T-helper 1 cell (primary cell): Measurements from ENCODE around the gene TGM6.

ENCODE experiments used
- DNase-seq, 5 donors: peaks; one replicate each; pipeline ENCODE4 v3.0.0-alpha.2; 2012 to 2020

The TGM6 gene

GRCh38 chr20:2459981-2460751, 79.5 kb downstream of the TGM6 start:
- no peak for DNase-seq

GRCh38 chr20:2460752-2461424, 80.2 kb downstream of the TGM6 start:
- DNase-seq, result no peak

GRCh38 chr20:2462484-2462883, 81.8 kb downstream of the TGM6 start:
- DNase-seq, result no peak

- DNase-seq, result no peak
Measured at GRCh38 chr20:2463616-2464365, 83.1 kb downstream of the TGM6 start.

- no peak for DNase-seq
Measured at GRCh38 chr20:2465100-2465499, 84.4 kb downstream of the TGM6 start.

- no peak for DNase-seq
Measured at GRCh38 chr20:2467412-2467811, 86.7 kb downstream of the TGM6 start.

- no peak for DNase-seq
Measured at GRCh38 chr20:2468581-2469407, 88.1 kb downstream of the TGM6 start.

GRCh38 chr20:2469991-2470422, 89.3 kb downstream of the TGM6 start:
- peak; percentile 34 to 70 (median 57) for DNase-seq

GRCh38 chr20:2470423-2471193, 89.9 kb downstream of the TGM6 start, which contains the start of gene SNRPB:
TSS of gene SNRPB (minus strand) at chr20:2470789. CDS start at chr20:2470690, 99 bp downstream.
- DNase-seq, result peak; percentile 91 to 99 (median 94)

GRCh38 chr20:2473516-2473915, 92.8 kb downstream of the TGM6 start:
- no peak for DNase-seq

- no peak for DNase-seq
Measured at GRCh38 chr20:2475850-2476741, 95.4 kb downstream of the TGM6 start.

- no peak for DNase-seq
Measured at GRCh38 chr20:2476742-2477615, 96.3 kb downstream of the TGM6 start.

- DNase-seq, result no peak
Measured at GRCh38 chr20:2480381-2480780, 99.7 kb downstream of the TGM6 start.
